ENCODE results near the gene TSKU.
"Not testable (repeated sequence)": the region's sequence is repeated elsewhere in the genome, so short reads cannot be mapped to it uniquely, and the experiment has no call there.

The TSKU gene

GRCh38 chr11:76822406-76822805 is 39.2 kb downstream of the TSKU start:
- no peak for TF ChIP-seq CTCF (conservative IDR thresholded peaks at IDR 0.05; ENCODE audit: low read length)
- no peak for DNase-seq (ENCODE audit: low read depth)
- no peak overlapping the region for H3K4me3 ChIP-seq (ENCODE audit: low read length)

- TF ChIP-seq CTCF (conservative IDR thresholded peaks at IDR 0.05; ENCODE audit: low read length): no peak
- peak; percentile 59 for DNase-seq (ENCODE audit: low read depth)
- no peak overlapping the region for H3K4me3 ChIP-seq (ENCODE audit: low read length)
Observed at GRCh38 chr11:76823481-76824028, 40.4 kb downstream of the TSKU start.

- DNase-seq (ENCODE audit: low read depth): peak; percentile 27
- no peak for TF ChIP-seq CTCF (conservative IDR thresholded peaks at IDR 0.05; ENCODE audit: low read length)
- no peak overlapping the region for H3K4me3 ChIP-seq (ENCODE audit: low read length)
Observed at GRCh38 chr11:76824083-76824939, 41.2 kb downstream of the TSKU start.

GRCh38 chr11:76824980-76825725 is 42.0 kb downstream of the TSKU start:
- no peak for TF ChIP-seq CTCF (conservative IDR thresholded peaks at IDR 0.05; ENCODE audit: low read length)
- DNase-seq (ENCODE audit: low read depth): peak; percentile 42
- H3K4me3 ChIP-seq (ENCODE audit: low read length): no peak overlapping the region

GRCh38 chr11:76825726-76826396 is 42.7 kb downstream of the TSKU start:
- no peak overlapping the region for H3K4me3 ChIP-seq (ENCODE audit: low read length)
- no peak for DNase-seq (ENCODE audit: low read depth)
- no peak for TF ChIP-seq CTCF (conservative IDR thresholded peaks at IDR 0.05; ENCODE audit: low read length)

- not testable (repeated sequence) for DNase-seq (ENCODE audit: low read depth); H3K4me3 ChIP-seq (ENCODE audit: low read length)
Observed at GRCh38 chr11:76826508-76826907, 43.4 kb downstream of the TSKU start.

GRCh38 chr11:76827005-76827404 is 43.8 kb downstream of the TSKU start:
- not testable (repeated sequence) for DNase-seq (ENCODE audit: low read depth); H3K4me3 ChIP-seq (ENCODE audit: low read length)
